ENCODE data around the gene LDB2.

The LDB2 gene

GRCh38 chr4:16916719-16917337 lies 18.4 kb upstream of the LDB2 start:
- TF ChIP-seq ZNF384 (IDR thresholded peaks at IDR 0.05) (no peak), SUZ12 (IDR thresholded peaks at IDR 0.05) (no peak), ARNT (IDR thresholded peaks at IDR 0.05) (no peak), CTBP1 (IDR thresholded peaks at IDR 0.05; ENCODE audit: borderline replicate concordance) (no peak)
- CTCF ChIA-PET = interaction anchor here (0.6 to 1.2 kb wide), 10 partner anchors 9 to 531 kb away, joined by 3 to 5 read pairs (median 3); partner anchors contain the start of gene LDB2
- DNase-seq (ENCODE audit: extremely low spot score) = peak; percentile 73
- POLR2A ChIA-PET = no interaction called here

- ChIA-PET CTCF (interaction anchor here (0.6 to 1.2 kb wide), 9 partner anchors 10 to 531 kb away, joined by 3 to 5 read pairs (median 3); partner anchors contain the start of gene LDB2), POLR2A (no interaction called here)
- no peak for DNase-seq (ENCODE audit: extremely low spot score)
Observed at GRCh38 chr4:16916031-16916430, 17.6 kb upstream of the LDB2 start.

GRCh38 chr4:16914208-16914607 lies 15.8 kb upstream of the LDB2 start:
- no peak for TF ChIP-seq FOXA1 (IDR thresholded peaks at IDR 0.05)
- ChIA-PET CTCF (no interaction called here), POLR2A (no interaction called here)
- no peak for DNase-seq (ENCODE audit: extremely low spot score)

More at GRCh38 chr4:16916031-16916430, 17.6 kb upstream of the LDB2 start:
- TF ChIP-seq L3MBTL2 (conservative IDR thresholded peaks at IDR 0.05) = no peak
- no peak for TF ChIP-seq SUZ12 (IDR thresholded peaks at IDR 0.05)
- no peak for TF ChIP-seq FOXA1 (IDR thresholded peaks at IDR 0.05)
- TF ChIP-seq SP1 (IDR thresholded peaks at IDR 0.05) = no peak
- no peak for TF ChIP-seq TARDBP (IDR thresholded peaks at IDR 0.05)
- no peak for TF ChIP-seq HDGF (IDR thresholded peaks at IDR 0.05; ENCODE audit: borderline replicate concordance)
- no peak for TF ChIP-seq NFRKB (IDR thresholded peaks at IDR 0.05)
- no peak for TF ChIP-seq FOXM1 (IDR thresholded peaks at IDR 0.05; ENCODE audit: borderline replicate concordance)
- TF ChIP-seq LEF1 (IDR thresholded peaks at IDR 0.05; ENCODE audit: borderline replicate concordance) = no peak
- no peak for TF ChIP-seq PKNOX1 (IDR thresholded peaks at IDR 0.05)
- no peak for TF ChIP-seq FOXK2 (IDR thresholded peaks at IDR 0.05)
- no peak for TF ChIP-seq ZNF384 (IDR thresholded peaks at IDR 0.05)
- no peak for TF ChIP-seq ELF4 (IDR thresholded peaks at IDR 0.05)
- TF ChIP-seq CTBP1 (IDR thresholded peaks at IDR 0.05; ENCODE audit: borderline replicate concordance) = no peak
- TF ChIP-seq ARNT (IDR thresholded peaks at IDR 0.05) = no peak
- no peak for TF ChIP-seq BHLHE40 (IDR thresholded peaks at IDR 0.05; ENCODE audit: borderline replicate concordance)

GRCh38 chr4:16912896-16913295 lies 14.5 kb upstream of the LDB2 start:
- no peak for TF ChIP-seq NFRKB (IDR thresholded peaks at IDR 0.05)
- no peak for TF ChIP-seq SP1 (IDR thresholded peaks at IDR 0.05)
- TF ChIP-seq LEF1 (IDR thresholded peaks at IDR 0.05; ENCODE audit: borderline replicate concordance) = no peak
- TF ChIP-seq SUZ12 (IDR thresholded peaks at IDR 0.05) = no peak
- no peak for TF ChIP-seq FOXM1 (IDR thresholded peaks at IDR 0.05; ENCODE audit: borderline replicate concordance)
- no peak for TF ChIP-seq ELF4 (IDR thresholded peaks at IDR 0.05)
- TF ChIP-seq FOXA1 (IDR thresholded peaks at IDR 0.05) = no peak
- TF ChIP-seq ZNF384 (IDR thresholded peaks at IDR 0.05) = no peak
- TF ChIP-seq HDGF (IDR thresholded peaks at IDR 0.05; ENCODE audit: borderline replicate concordance) = no peak
- TF ChIP-seq FOXK2 (IDR thresholded peaks at IDR 0.05) = no peak
- no peak for TF ChIP-seq CTBP1 (IDR thresholded peaks at IDR 0.05; ENCODE audit: borderline replicate concordance)
- no peak for TF ChIP-seq ARNT (IDR thresholded peaks at IDR 0.05)
- no peak for TF ChIP-seq BHLHE40 (IDR thresholded peaks at IDR 0.05; ENCODE audit: borderline replicate concordance)
- TF ChIP-seq L3MBTL2 (conservative IDR thresholded peaks at IDR 0.05) = no peak
- no peak for TF ChIP-seq TARDBP (IDR thresholded peaks at IDR 0.05)
- TF ChIP-seq PKNOX1 (IDR thresholded peaks at IDR 0.05) = no peak
- DNase-seq (ENCODE audit: extremely low spot score) = no peak
- ChIA-PET CTCF (no interaction called here), POLR2A (no interaction called here)

- POLR2A ChIA-PET = no interaction called here
- no peak for DNase-seq (ENCODE audit: extremely low spot score)
- no peak for TF ChIP-seq PKNOX1 (IDR thresholded peaks at IDR 0.05)
- no peak for TF ChIP-seq TARDBP (IDR thresholded peaks at IDR 0.05)
- TF ChIP-seq FOXA1 (IDR thresholded peaks at IDR 0.05) = no peak
- TF ChIP-seq CTBP1 (IDR thresholded peaks at IDR 0.05; ENCODE audit: borderline replicate concordance) = no peak
- no peak for TF ChIP-seq ELF4 (IDR thresholded peaks at IDR 0.05)
- TF ChIP-seq HDGF (IDR thresholded peaks at IDR 0.05; ENCODE audit: borderline replicate concordance) = no peak
- no peak for TF ChIP-seq ZNF384 (IDR thresholded peaks at IDR 0.05)
- no peak for TF ChIP-seq ARNT (IDR thresholded peaks at IDR 0.05)
- CTCF ChIA-PET = no interaction called here
Observed at GRCh38 chr4:16909281-16909680, 10.8 kb upstream of the LDB2 start.

GRCh38 chr4:16908377-16909021 lies 10.1 kb upstream of the LDB2 start:
- no peak for DNase-seq (ENCODE audit: extremely low spot score)
- ChIA-PET CTCF (no interaction called here), POLR2A (no interaction called here)
- no peak for TF ChIP-seq LEF1 (IDR thresholded peaks at IDR 0.05; ENCODE audit: borderline replicate concordance)
- no peak for TF ChIP-seq TARDBP (IDR thresholded peaks at IDR 0.05)
- no peak for TF ChIP-seq FOXM1 (IDR thresholded peaks at IDR 0.05; ENCODE audit: borderline replicate concordance)
- no peak for TF ChIP-seq NFRKB (IDR thresholded peaks at IDR 0.05)
- no peak for TF ChIP-seq ELF4 (IDR thresholded peaks at IDR 0.05)
- no peak for TF ChIP-seq L3MBTL2 (conservative IDR thresholded peaks at IDR 0.05)
